ENCODE data around the gene CRAMP1.

CRAMP1 gene

GRCh38 chr16:1721372-1721771, 109.2 kb downstream of the CRAMP1 start:
- DNase-seq: no peak

GRCh38 chr16:1723450-1724147, 111.4 kb downstream of the CRAMP1 start:
- peak; percentile 42 to 61 for DNase-seq

- DNase-seq: no peak
Observed at GRCh38 chr16:1724491-1724890, 112.3 kb downstream of the CRAMP1 start.

GRCh38 chr16:1726661-1727502, 114.7 kb downstream of the CRAMP1 start:
- no peak for DNase-seq
